ENCODE measurements around the gene ARF3. TPM values are rescaled to one million over a fixed set of nuclear protein-coding genes. Genes with fewer than 3 reads are reported as not detected.
A peak's percentile ranks its signal among the peaks of the same experiment; 100 is the strongest.

Gene ARF3
- total and polyA plus RNA-seq, 7 donors: 7.4 to 27.0 (median 18.1) TPM

- intact Hi-C loops (cut with DNase I): no loop called here
- no peak for TF ChIP-seq CTCF (IDR thresholded peaks at IDR 0.05)
- Histone ChIP-seq H3K27ac (no peak overlapping the region), H3K9me3 (no peaks in the 10 kb centered on the region), H3K36me3 (ENCODE audit: insufficient read depth in 1 of 2, low read depth in 1 of 2) (no peaks in the 10 kb centered on the region), H3K27me3 (ENCODE audit: insufficient read depth in 3 of 3, low read length in 2 of 3) (peaks cover 0 to 49% (median 26%) of the 10 kb centered on the region in 3 donors), H3K4me3 (no peak overlapping the region), H3K4me1 (no peaks in the 10 kb centered on the region)
- WGBS, 3 donors: 77 to 88% (median 85%) methylated on average over 3 of the region's 3 CpGs
- ATAC-seq (no peak), DNase-seq (no peak)
Measured at GRCh38 chr12:48968467-48968866, 11.2 kb upstream of the ARF3 start.

GRCh38 chr12:48967991-48968390 lies 10.7 kb upstream of the ARF3 start:
- 52 to 62% (median 58%) methylated on average over 7 of the region's 7 CpGs for WGBS, 3 donors
- ATAC-seq (no peak), DNase-seq (no peak)
- no peaks in the 10 kb centered on the region for H3K4me1 ChIP-seq
- H3K27ac ChIP-seq: no peak overlapping the region
- H3K9me3 ChIP-seq: no peaks in the 10 kb centered on the region
- no peaks in the 10 kb centered on the region for H3K36me3 ChIP-seq (ENCODE audit: insufficient read depth in 1 of 2, low read depth in 1 of 2)
- no peak for TF ChIP-seq CTCF (IDR thresholded peaks at IDR 0.05)
- peaks cover 0 to 44% (median 25%) of the 10 kb centered on the region in 3 donors for H3K27me3 ChIP-seq (ENCODE audit: insufficient read depth in 3 of 3, low read length in 2 of 3)
- intact Hi-C loops (cut with DNase I): no loop called here
- H3K4me3 ChIP-seq: no peak overlapping the region

GRCh38 chr12:48966177-48966895 lies 9.0 kb upstream of the ARF3 start:
- H3K27ac ChIP-seq: no peak overlapping the region
- DNase-seq: no peak
- no peak overlapping the region for H3K4me3 ChIP-seq
- WGBS, 3 donors: 48 to 56% (median 53%) methylated on average over 18 to 20 of the region's 20 CpGs
- ATAC-seq: no peak
- H3K9me3 ChIP-seq: no peaks in the 10 kb centered on the region
- no peaks in the 10 kb centered on the region for H3K36me3 ChIP-seq (ENCODE audit: insufficient read depth in 1 of 2, low read depth in 1 of 2)
- TF ChIP-seq CTCF (IDR thresholded peaks at IDR 0.05): no peak
- H3K27me3 ChIP-seq (ENCODE audit: insufficient read depth in 3 of 3, low read length in 2 of 3): peaks cover 0 to 37% (median 14%) of the 10 kb centered on the region in 3 donors
- no peaks in the 10 kb centered on the region for H3K4me1 ChIP-seq
- intact Hi-C loops (cut with DNase I): no loop called here

GRCh38 chr12:48965298-48965838 lies 8.1 kb upstream of the ARF3 start:
- Histone ChIP-seq H3K36me3 (ENCODE audit: insufficient read depth in 1 of 2, low read depth in 1 of 2) (no peaks in the 10 kb centered on the region), H3K4me3 (no peak overlapping the region), H3K4me1 (no peaks in the 10 kb centered on the region), H3K9me3 (no peaks in the 10 kb centered on the region), H3K27me3 (ENCODE audit: insufficient read depth in 3 of 3, low read length in 2 of 3) (peaks cover 0 to 27% (median 6%) of the 10 kb centered on the region in 3 donors), H3K27ac (no peak overlapping the region)
- no peak for DNase-seq
- peak in 2 of 4 donors; percentile 50 to 55 for ATAC-seq
- peak; percentile 17 for TF ChIP-seq CTCF (IDR thresholded peaks at IDR 0.05)
- intact Hi-C loops (cut with DNase I): no loop called here

All from psoas muscle (tissue), 8 donors.